HL-60 (cell line): ENCODE measurements around the gene FASN.

Experiments
- CTCF ChIP-seq: IDR thresholded peaks from one replicate; pipeline ENCODE4 v1.5.1; 2011; ENCODE audit warnings: low read length, control low read depth, inconsistent platforms; ENCODE audit not compliant: insufficient read depth
- GABPA ChIP-seq: IDR thresholded peaks from 2 replicates; pipeline ENCODE4 v1.6.1; 2012; ENCODE audit warnings: low read depth
- POLR2AphosphoS5 ChIP-seq: IDR thresholded peaks from 2 replicates; pipeline ENCODE4 v1.6.1; 2012; ENCODE audit warnings: low read depth
- REST ChIP-seq: IDR thresholded peaks from 2 replicates; pipeline ENCODE4 v1.6.1; 2012; ENCODE audit warnings: low read depth; ENCODE audit not compliant: insufficient replicate concordance
- SPI1 ChIP-seq: IDR thresholded peaks from 2 replicates; pipeline ENCODE4 v1.6.1; 2012; ENCODE audit warnings: low read depth, mild to moderate bottlenecking, borderline replicate concordance

- TF ChIP-seq CTCF (no peak), POLR2AphosphoS5 (no peak), SPI1 (no peak), REST (no peak), GABPA (no peak)
Measured at GRCh38 chr17:82060614-82061013, 37.4 kb downstream of the FASN start.
